ENCODE results near the gene SETD1B.

The SETD1B gene

DNA sequence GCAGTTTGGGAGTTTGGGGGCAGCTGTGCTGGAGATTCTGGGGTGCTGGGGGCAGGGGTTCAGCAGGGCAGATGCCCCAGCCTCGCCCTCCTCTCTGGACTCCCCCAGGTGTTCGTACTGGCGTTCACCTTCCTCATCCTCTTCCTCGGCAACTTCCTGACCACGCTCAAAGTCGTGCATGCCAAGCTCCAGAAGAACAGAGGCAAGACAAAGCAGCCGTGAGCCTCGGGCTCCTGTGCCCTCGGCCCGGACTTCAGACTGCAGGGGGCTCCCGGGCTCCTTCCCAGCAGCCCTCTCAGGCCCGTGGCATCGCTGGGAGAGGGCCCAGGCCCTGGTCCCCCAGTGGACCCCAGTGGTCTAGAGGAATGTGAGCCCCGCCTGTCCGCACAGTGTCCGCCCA, 28.3 kb upstream of the SETD1B start:
- H3K27ac ChIP-seq, result no peak overlapping the region; the same call in 1 of the 2 replicates
- TF ChIP-seq, protein P1, sequence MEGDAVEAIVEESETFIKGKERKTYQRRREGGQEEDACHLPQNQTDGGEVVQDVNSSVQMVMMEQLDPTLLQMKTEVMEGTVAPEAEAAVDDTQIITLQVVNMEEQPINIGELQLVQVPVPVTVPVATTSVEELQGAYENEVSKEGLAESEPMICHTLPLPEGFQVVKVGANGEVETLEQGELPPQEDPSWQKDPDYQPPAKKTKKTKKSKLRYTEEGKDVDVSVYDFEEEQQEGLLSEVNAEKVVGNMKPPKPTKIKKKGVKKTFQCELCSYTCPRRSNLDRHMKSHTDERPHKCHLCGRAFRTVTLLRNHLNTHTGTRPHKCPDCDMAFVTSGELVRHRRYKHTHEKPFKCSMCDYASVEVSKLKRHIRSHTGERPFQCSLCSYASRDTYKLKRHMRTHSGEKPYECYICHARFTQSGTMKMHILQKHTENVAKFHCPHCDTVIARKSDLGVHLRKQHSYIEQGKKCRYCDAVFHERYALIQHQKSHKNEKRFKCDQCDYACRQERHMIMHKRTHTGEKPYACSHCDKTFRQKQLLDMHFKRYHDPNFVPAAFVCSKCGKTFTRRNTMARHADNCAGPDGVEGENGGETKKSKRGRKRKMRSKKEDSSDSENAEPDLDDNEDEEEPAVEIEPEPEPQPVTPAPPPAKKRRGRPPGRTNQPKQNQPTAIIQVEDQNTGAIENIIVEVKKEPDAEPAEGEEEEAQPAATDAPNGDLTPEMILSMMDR (conservative IDR thresholded peaks at IDR 0.05), result no peak

DNA sequence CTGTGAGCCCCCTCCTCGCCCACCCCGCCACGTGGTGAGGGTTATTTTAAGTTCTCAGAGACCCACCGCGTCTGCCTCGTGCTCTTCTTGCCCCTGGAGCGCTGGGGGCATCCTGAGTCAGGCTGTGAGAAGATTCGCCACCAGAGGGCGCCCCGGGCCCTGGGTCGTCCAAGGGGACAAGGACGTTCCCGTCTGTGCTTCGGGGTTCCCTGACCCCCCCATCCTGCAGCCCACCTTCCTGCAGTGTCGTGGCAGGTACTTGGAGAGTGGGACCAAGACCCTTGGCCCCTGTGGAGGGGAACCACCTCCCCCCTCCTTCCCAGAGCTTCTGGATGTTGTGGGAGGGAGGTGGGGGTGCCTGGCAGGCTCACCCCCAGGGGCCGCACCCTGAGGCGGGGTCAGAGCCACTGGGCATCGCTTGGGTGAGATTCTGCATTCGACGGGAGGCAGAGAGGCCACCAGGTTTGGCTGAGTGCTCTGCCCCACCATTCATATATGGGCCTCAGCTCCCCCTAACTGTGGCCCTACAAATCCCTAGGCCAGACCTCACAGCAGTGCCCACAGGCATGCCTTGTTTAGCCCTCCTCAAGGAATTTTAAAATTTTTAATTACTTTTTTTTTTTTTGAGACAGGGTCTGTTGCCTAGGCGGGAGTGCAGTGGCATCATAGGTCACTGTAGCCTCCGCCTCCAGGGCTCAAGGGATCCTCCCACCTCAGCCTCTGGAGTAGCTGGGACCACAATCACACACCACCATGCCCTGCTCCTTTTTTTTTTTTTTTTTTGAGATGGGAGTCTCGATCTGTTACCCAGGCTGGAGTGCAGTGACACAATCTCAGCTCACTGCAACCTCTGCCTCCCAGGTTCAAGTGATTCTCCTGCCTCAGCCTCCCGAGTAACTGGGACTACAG, 27.4 kb upstream of the SETD1B start:
- TF ChIP-seq, protein P1 (conservative IDR thresholded peaks at IDR 0.05), result peak; percentile 98
- peak overlapping the region; percentile 11; the same call in 1 of the 2 replicates for H3K27ac ChIP-seq

DNA sequence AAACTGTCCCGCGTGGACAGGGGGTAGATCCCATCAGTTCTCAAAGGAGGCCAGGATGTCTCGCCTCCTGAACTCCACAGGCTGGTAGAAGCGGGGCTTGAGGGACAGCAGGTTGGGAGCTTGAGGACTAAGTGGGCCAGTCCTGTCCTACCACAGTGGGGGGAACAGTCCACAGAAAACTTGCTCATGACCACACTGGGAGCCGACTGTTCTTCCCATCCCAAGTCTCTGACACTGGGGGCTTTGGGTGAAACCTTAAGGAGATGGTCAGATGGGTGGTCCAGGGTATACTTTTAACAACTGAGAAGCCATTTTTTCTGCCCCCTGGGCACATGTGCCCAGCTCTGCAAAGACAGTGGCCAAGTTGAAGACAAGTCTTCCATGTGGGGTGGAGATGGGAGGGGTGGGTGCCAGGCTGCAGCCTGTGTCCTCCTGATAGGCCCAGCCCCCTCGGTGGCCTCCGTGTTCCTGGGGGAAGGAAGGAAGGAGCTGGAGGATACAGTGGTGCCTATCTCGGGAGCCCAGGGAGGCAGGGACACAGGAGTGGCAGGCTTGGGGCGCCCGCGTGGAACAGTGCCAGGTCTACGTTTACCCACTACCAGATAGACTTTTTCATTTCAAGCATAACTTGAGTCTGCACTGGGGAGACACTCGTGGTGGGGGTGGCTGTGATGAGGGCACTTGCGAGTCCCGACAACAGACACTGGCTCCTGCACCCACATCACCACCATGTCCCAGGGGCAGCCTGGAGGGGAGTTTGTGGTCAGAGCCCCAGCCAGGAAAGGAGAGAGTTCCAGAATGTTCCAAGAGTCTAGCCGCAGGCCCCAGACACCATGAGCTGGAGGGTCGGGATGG, 25.0 kb upstream of the SETD1B start:
- H3K27ac ChIP-seq, result no peak overlapping the region

DNA sequence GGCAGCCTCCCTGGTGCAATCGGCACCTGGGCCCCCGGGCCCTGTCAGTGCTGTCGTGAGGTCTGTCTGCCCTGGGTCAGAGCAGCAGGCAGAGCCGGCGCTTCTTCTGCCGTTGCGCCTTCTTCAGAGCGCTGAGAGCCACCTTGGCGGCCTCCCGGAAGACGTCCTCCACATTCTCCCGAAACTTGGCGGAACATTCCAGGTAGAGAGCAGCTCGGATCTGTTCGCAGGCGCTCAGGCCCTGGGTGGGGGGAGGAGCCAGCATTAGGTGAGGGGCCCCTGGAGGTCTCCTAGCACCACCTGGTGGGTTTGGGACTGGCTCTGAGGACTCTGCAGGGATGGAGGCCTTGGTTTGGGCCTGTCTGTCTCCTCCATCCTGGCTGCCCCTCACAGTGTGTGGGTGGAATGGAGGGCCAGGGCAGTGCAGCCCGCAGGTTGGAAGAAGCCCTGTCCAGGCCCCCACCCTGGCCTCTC, 24.4 kb upstream of the SETD1B start:
- H3K27ac ChIP-seq, result no peak overlapping the region
- TF ChIP-seq, protein P1 (conservative IDR thresholded peaks at IDR 0.05), result no peak

More for the DNA sequence above, 25.0 kb upstream of the SETD1B start:
- TF ChIP-seq, protein P1 (conservative IDR thresholded peaks at IDR 0.05), result no peak

DNA sequence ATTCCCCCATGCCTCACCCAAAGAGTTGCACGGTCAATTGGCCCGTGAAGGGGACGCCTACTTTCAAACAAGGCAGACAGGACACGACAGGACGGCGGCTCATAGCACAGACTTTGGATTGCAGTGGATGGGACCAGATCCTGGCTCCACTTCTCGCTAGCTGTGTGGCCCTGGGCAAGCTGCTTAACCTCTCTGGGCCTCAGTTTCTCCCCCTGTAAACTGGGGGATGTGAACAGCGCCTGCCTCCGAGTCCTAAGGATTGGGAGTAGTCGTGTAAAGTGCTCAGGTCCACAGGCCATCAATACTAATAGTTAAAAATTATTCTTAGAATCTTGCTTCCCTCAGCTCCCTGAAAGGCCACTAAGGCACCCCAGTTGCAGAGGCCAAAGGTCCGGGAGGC, 23.4 kb upstream of the SETD1B start:
- TF ChIP-seq, protein P1 (conservative IDR thresholded peaks at IDR 0.05), result no peak
- no peak overlapping the region for H3K27ac ChIP-seq

DNA sequence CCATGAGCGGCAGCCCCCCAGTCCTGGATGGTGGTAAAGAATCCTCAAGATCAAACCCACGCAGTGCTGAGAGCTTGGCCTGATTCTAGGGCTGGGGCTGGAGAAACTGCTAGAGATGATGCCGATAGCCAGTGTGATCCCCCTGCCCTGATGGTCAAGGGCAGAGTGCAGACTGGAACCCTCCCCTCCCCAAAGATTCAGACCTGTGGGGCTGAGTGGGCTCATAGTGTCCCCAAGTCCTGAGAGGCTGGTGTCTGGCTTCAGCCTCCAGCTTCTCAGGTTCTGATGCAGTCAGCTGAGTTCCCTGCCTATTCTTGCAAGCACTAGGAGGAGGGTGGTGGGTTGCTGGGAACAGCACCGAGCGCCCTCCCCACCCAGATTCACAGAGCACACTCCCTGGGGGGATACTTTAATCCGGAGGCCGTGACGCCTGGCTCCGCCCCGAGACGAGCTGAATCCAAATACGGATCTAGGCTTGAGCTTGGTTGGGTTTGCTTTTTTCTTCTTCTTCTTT, 22.3 kb upstream of the SETD1B start:
- H3K27ac ChIP-seq, result no peak overlapping the region

More for the DNA sequence above, 22.3 kb upstream of the SETD1B start:
- TF ChIP-seq, protein P1 (conservative IDR thresholded peaks at IDR 0.05), result no peak

Data from VCaP (cell line).